ENCODE measurements around the gene ZNF142.

- TF ChIP-seq POLR2A (IDR thresholded peaks at IDR 0.05; ENCODE audit: borderline replicate concordance, extremely low read depth, insufficient read depth, insufficient read length) (no peak), EZH2 (IDR thresholded peaks at IDR 0.05) (no peak), MAX (IDR thresholded peaks at IDR 0.05) (no peak), CTCF (IDR thresholded peaks at IDR 0.05 in 2 of 3, conservative IDR thresholded peaks at IDR 0.05 in 1 of 3; ENCODE audit: borderline replicate concordance in 1 of 3, insufficient read depth in 1 of 3, low read depth in 2 of 3, low read length in 2 of 3) (no peak)
Observed at GRCh38 chr2:218703341-218703740, 43.9 kb upstream of the ZNF142 start.
